ENCODE results near the gene DNM1.
A peak's percentile ranks its signal among the peaks of the same experiment; 100 is the strongest.

Gene DNM1

GRCh38 chr9:128201441-128202369, 1.5 kb upstream of the DNM1 start:
- in situ Hi-C loops (cut with HindIII; ENCODE audit: low pct_ligation_motif_present, low pct_unique_long_range_greater_than_20kb, low sequenced_read_pairs) = no loop called here
- no peak for DNase-seq

GRCh38 chr9:128202648-128203023, 543 bp upstream of the DNM1 start:
- in situ Hi-C loops (cut with HindIII; ENCODE audit: low pct_ligation_motif_present, low pct_unique_long_range_greater_than_20kb, low sequenced_read_pairs) = no loop called here

GRCh38 chr9:128203707-128204551, 750 bp downstream of the DNM1 start:
- in situ Hi-C loops (cut with HindIII; ENCODE audit: low pct_ligation_motif_present, low pct_unique_long_range_greater_than_20kb, low sequenced_read_pairs) = no loop called here
- DNase-seq = peak; percentile 48

More at GRCh38 chr9:128202648-128203023, 543 bp upstream of the DNM1 start:
- DNase-seq = no peak

DNA sequence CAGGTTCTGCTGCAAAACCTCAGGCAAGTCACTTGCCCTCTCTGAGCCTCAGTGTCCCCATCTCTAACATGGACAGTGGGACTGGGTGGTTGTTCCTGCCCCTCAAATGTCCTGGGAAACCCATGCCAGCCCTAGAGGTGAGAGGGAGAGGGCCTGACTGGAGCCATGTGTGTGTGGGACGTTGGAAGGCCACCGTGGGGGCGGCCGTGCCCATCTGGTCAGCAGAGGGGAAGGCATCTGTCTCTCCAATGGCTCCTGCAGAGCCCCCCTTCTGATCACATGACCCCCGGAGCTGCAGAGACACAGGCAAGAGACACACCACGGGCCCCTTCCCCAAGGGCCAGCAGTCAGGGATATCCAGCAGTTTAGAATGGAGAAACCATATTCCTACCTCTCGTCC, 1.7 kb downstream of the DNM1 start:
- DNase-seq = no peak
- in situ Hi-C loops (cut with HindIII; ENCODE audit: low pct_ligation_motif_present, low pct_unique_long_range_greater_than_20kb, low sequenced_read_pairs) = no loop called here

DNA sequence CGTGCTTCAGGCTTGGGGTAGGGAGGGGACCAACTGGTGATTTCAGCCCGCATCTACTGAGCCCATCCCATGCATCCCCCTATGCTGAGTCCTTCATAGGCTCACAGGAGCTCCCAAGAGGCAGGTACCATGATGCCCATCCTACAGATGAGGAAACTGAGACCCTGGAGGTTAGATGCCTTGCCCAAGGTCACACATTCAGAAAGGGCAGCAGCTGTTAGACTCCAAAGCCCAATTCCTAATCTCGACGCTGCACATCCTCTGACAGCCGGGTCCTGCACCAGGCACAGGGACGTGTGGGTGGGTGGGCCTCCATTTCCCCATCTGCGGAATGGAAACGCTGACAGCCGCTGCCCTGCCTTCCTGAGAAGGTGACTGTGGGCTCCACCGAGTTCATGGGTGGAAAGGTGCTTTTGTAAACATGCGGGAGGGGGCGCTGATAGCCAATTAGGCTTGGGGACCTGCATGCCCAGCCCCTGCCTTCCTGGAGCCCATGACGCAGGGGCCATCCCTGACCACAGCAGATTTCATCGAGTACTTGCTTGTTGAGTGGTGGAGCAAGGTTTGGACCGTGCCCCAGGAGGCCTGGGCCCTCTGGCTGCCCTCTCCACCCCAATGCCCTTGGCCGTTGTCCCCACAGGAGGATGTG, 2.2 kb downstream of the DNM1 start:
- in situ Hi-C loops (cut with HindIII; ENCODE audit: low pct_ligation_motif_present, low pct_unique_long_range_greater_than_20kb, low sequenced_read_pairs) = no loop called here
- no peak for DNase-seq

DNA sequence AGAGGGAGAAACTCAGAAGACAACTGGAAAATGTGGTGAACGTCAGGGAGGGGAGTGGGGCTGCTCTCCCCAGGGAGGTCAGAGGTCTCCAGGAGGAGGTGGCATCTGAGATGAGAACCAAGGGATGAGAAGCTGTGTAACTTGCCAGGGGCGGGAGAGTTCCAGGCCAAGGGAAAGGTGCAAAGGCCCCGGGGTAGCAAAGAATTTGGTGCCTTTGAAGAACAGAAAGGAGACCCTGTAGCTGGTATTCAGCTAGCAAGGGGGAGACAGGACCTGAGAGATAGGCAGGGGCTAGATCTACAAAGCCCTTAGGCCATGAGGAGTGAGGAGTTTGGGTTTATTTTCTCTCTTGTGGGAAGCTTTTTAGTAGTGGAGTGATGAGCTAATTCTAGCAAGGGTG, 3.3 kb downstream of the DNM1 start:
- DNase-seq = no peak
- in situ Hi-C loops (cut with HindIII; ENCODE audit: low pct_ligation_motif_present, low pct_unique_long_range_greater_than_20kb, low sequenced_read_pairs) = no loop called here

DNA sequence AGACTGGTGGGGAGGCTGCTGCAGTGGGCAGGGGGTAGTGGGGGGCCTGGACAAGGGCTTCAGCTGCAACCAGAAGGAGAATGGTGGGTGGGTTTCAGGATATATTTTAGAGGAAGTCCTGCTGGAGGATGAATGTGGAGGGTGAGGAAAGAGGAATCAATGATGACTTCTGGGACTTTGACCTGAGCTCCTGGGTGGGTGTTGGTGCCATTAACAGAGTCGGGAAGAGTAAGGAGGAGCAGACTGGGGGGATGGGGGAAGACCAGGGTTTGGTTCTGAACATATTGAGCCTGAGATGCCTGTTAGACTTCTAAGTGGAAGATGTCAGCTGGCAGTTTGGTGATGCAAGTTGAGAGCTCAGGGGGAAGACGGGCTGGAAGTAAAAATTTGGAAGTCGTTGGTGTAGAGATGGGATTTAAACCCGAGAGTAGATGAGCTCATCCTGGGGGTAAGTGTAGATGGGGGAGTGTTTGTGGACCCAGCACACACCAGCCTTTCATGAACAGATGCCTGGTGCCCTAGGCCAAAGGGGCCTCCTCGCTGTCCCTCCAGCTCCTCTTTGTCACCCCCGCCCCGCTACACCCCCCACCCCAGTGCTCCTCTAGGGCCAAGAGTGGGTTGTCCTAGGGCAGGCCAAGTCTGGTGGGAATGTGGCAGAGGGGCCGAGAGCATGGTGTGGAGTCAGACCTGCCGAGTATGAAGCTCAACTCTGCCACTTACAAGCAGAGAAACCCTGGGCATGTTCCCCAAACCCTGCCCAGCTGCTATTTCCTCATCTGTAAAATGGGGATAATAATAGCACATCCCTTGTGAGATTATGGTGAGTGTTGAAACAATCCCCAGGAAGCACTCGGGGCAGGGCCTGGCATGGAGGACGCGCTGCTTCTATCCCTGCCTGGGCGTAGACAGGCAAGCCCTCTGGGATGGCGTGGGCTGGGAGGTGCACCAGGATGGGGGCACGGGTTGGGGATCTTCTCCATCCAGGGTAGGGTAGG, 4.0 kb downstream of the DNM1 start:
- DNase-seq = no peak
- in situ Hi-C loops (cut with HindIII; ENCODE audit: low pct_ligation_motif_present, low pct_unique_long_range_greater_than_20kb, low sequenced_read_pairs) = no loop called here

DNA sequence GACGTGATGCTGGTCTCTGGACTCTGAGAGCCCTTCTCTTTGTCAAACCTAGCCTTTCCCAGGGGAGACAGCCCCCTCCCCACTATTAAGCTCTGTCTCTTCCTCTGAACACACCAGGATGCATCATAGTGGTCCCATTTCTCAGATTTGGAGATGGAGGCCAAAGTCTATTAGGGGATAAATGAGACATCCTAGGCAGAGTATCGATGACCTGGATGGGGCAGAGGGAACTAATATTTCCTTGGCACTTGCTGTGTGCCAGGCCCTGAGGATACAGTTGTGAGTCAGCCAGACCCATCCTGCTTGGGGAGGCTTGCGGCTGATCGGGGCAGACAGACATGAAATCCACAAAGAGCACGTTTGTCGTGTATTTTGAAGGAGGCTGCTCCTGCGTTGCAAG, 5.2 kb downstream of the DNM1 start:
- DNase-seq = no peak
- in situ Hi-C loops (cut with HindIII; ENCODE audit: low pct_ligation_motif_present, low pct_unique_long_range_greater_than_20kb, low sequenced_read_pairs) = no loop called here

DNA sequence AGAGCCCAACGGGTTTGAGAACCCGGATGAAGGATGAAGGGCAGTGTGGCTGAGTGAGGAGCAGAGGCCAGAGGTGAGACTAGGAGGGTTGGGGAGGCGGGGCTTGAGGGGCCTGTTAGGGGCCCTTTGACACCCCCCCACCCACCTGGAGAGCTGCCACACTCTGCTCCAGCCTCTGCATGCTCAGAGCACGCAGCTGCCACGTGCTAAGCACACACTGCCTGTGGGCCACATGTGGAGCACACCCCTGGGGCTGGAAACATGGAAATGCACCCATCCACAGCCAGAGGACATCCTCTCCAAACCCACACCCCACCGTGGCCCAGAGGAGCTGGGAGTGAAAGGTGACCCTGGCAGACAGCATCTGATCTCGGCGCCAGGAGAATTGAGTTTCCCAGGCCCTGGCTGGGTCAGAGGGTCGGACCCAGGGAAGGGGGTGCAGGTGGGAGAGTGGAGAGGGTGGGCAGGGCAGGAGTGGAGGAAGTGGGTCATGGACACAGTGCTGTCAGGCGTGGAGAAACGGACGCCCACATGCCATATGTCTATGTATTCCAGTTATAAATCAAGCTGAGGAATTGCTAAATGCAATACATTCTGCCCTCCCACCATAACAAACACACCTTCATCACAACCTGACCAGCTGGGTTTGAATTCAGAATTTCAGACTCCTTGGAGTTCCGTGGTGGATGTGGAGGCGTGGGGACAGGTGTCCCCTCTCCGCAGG, 5.9 kb downstream of the DNM1 start:
- in situ Hi-C loops (cut with HindIII; ENCODE audit: low pct_ligation_motif_present, low pct_unique_long_range_greater_than_20kb, low sequenced_read_pairs) = no loop called here

DNA sequence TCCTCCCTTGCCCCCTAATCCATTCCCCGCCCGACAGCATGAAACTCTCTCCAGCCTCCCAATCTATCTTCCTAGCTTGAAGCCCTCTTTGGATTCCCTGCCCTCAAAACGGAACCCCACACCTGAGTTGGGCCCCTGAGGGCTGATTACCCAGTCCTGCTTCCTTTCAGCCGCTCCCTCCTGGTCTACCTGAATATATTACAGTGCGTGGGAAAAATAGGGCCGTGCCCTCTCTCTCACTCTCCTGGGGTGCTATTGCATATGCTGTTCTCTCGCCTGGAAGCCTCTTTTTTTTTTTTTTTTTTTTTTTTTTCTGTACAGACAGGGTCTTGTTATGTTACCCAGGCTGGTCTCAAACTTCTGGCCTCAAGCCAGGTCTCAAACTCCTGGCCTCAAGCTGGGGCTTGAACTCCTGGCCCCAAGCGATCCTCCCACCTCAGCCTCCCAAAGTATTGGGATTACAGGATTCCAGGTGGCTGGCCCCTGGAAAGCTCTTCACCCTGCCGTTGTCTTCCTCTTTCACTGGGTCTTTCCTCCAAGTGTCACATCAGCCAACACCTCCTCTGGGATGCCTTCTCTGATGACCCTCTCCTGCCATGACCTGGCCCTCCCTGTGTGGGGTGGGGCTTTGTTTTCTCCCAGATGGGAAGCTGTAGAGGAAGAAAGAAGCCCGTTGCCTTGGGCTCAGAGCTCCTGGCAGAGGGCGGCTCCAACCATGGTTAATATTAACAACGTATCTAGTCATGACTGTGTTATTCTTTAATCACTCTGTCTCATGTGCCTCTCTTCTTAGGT, 8.2 kb downstream of the DNM1 start:
- in situ Hi-C loops (cut with HindIII; ENCODE audit: low pct_ligation_motif_present, low pct_unique_long_range_greater_than_20kb, low sequenced_read_pairs) = no loop called here
- peak; percentile 87 for DNase-seq

More for the DNA sequence above, 5.9 kb downstream of the DNM1 start:
- DNase-seq = no peak

GRCh38 chr9:128211981-128212281, 8.8 kb downstream of the DNM1 start:
- in situ Hi-C loops (cut with HindIII; ENCODE audit: low pct_ligation_motif_present, low pct_unique_long_range_greater_than_20kb, low sequenced_read_pairs) = no loop called here
- no peak for DNase-seq

DNA sequence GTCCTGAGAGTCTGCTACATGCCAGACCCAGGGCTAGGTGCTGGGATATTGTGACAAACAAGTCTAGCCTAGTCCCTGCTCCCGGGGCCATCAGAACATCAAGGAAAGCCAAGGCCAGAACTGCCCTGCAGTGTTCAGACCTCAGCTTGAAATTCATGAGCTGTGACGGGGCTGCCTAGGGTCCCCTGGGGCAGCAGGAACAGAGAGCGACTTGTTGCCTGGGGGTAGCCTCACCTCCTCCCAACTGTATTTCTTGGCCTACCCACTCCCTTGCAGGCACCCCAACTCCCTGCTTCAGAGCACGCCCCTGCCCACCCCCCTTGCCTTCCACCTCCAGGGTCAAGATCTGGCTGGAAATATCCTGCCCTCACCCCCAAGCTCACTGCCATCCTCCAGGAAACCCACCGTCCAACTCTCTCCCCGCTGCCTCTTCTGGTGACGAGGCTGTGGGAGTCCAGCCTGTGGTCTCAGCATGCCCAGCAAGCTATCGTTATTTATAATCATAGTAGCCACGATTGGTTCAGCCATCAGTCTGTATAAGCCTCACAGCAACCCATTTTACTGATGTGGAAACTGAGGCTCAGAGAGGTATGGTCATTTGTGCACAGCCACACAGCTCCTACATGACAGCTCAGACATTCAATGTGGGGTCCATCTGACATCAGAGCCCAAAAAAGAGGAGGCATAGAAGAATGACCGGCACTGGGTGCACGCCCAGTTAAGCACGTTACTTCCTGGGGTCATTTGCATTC, 10.7 kb downstream of the DNM1 start:
- in situ Hi-C loops (cut with HindIII; ENCODE audit: low pct_ligation_motif_present, low pct_unique_long_range_greater_than_20kb, low sequenced_read_pairs) = no loop called here
- no peak for DNase-seq

DNA sequence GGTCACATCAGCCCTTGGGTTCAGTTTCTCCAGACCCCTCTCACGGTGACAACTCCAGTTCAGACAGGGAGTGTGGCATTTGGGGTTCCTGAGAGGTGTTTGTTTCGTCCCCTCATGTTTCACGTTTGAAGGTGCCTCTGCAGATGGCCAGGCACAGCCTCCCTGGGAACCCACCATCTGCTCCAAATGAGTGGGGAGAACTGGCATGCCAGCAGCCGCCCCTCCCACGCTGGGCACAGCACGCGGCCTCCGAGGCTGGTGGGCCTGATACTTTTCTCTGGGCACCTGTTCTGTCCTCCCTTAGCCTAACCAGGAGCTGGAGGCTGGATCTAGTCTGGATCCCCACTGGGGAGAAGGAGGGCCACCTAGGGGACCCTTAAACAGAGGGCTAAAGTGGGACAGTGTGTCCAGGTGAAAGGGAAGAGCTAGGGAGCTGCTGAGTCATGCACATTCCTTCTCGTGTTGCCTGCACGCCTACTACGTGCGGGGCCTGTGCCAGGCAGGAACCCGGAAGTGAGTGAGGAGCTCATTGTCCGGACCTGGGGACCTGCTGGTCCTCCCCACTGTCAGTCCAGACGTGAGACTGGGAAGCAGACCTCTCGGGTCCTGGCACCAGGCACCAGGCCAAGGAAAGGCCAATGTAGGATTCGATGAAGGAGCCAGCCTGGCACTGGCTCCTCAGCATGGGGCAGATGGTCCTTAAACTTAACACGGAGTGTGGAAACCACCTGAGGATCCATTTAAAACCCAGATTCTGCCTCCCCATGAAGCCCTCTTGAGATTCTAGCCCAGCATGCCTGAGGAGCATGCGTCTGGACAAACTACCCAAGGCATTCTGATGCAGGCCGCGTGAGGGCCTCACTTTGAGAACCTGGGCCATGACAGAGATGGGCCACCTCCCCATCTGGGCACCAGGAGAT, 11.7 kb downstream of the DNM1 start:
- no peak for DNase-seq
- in situ Hi-C loops (cut with HindIII; ENCODE audit: low pct_ligation_motif_present, low pct_unique_long_range_greater_than_20kb, low sequenced_read_pairs) = no loop called here

- no peak for DNase-seq
- in situ Hi-C loops (cut with HindIII; ENCODE audit: low pct_ligation_motif_present, low pct_unique_long_range_greater_than_20kb, low sequenced_read_pairs) = no loop called here
Measured at GRCh38 chr9:128215491-128216409, 12.6 kb downstream of the DNM1 start.

Data from ACHN (cell line).